Measurements from ENCODE around the gene CDK14.

DNA sequence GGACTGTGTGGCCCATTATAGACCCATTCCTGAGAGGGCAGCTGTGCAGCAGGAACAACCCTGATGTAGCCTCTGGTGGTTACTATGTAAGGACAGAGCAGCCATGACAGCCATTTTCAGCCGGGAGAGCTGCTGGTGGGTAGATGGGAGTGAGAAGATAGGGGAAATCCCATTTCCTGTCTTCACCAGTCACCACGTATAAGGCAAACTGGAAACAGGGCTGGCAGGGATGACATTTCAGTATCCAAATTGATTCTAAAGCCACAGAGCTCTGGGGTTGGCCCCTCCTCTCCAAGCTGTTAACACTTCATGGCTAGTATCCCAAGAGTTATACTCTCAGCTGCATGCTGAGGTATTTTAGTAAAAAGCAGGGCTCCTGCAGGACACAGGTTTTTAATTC lies 652.9 kb downstream of the CDK14 start:
- TF ChIP-seq POLR2AphosphoS5 (IDR thresholded peaks at IDR 0.05; ENCODE audit: low read depth, low read length) (no peak), SIN3A (IDR thresholded peaks at IDR 0.05; ENCODE audit: borderline replicate concordance, insufficient read depth, low read length) (no peak)
- TF ChIP-seq, protein P1, sequence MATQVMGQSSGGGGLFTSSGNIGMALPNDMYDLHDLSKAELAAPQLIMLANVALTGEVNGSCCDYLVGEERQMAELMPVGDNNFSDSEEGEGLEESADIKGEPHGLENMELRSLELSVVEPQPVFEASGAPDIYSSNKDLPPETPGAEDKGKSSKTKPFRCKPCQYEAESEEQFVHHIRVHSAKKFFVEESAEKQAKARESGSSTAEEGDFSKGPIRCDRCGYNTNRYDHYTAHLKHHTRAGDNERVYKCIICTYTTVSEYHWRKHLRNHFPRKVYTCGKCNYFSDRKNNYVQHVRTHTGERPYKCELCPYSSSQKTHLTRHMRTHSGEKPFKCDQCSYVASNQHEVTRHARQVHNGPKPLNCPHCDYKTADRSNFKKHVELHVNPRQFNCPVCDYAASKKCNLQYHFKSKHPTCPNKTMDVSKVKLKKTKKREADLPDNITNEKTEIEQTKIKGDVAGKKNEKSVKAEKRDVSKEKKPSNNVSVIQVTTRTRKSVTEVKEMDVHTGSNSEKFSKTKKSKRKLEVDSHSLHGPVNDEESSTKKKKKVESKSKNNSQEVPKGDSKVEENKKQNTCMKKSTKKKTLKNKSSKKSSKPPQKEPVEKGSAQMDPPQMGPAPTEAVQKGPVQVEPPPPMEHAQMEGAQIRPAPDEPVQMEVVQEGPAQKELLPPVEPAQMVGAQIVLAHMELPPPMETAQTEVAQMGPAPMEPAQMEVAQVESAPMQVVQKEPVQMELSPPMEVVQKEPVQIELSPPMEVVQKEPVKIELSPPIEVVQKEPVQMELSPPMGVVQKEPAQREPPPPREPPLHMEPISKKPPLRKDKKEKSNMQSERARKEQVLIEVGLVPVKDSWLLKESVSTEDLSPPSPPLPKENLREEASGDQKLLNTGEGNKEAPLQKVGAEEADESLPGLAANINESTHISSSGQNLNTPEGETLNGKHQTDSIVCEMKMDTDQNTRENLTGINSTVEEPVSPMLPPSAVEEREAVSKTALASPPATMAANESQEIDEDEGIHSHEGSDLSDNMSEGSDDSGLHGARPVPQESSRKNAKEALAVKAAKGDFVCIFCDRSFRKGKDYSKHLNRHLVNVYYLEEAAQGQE (IDR thresholded peaks at IDR 0.05; ENCODE audit: insufficient read depth in 1 of 2, low read depth in 2 of 2, low read length in 2 of 2): no peak

Measured in PFSK-1 (cell line).